Kasumi-1 (cell line): ENCODE results near the gene TMEM164.

Experiments
- DNase-seq, 2 experiments: peaks; one replicate each; lab custom pipeline; 2025; lab: John Stamatoyannopoulos, UW

TMEM164 gene

GRCh38 chrX:110210417-110211139, 207.7 kb downstream of the TMEM164 start:
- DNase-seq = no peak

GRCh38 chrX:110211340-110211739, 208.4 kb downstream of the TMEM164 start:
- no peak for DNase-seq

GRCh38 chrX:110212299-110212698, 209.4 kb downstream of the TMEM164 start:
- DNase-seq = peak in 1 of 2 experiments; percentile 3

DNA sequence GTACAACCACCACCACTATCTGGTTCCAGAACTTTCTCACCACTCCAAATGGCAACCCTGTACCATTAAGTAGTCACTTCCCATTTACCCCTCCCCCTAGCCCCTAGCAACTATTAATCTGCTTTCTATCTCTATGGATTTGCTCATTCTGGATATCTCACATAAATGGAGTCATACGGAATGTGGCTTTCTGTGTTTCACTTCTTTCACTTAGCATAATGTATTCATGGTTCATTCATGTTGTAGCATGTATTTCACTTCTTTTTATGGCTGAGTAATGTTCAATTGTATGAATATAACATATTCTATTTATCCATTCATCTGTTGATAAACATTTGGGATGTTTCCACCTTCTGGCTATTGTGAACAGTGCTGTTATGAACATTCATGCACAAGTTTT, 210.3 kb downstream of the TMEM164 start:
- DNase-seq = no peak

- no peak for DNase-seq
Observed at GRCh38 chrX:110214684-110215083, 211.8 kb downstream of the TMEM164 start.

- DNase-seq = no peak
Observed at GRCh38 chrX:110215411-110215810, 212.5 kb downstream of the TMEM164 start.

GRCh38 chrX:110216027-110216426, 213.1 kb downstream of the TMEM164 start:
- DNase-seq = no peak

DNA sequence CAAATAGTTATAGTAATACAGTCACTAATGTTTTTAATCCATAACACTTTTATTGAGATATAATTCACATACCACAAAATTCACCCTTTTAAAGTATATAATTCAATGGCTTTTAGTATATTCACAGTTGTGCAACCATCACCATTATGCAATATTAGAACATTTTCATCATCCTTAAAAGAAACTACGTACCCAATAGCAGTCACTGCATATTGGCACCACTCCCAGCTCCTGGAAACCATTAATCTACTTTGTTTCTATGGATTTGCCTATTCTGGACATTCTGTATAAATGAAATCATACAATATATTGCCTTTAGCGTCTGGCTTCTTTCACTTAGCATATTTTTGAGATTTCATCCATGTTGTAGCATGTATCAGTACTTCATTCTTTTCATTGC, 215.7 kb downstream of the TMEM164 start:
- no peak for DNase-seq

DNA sequence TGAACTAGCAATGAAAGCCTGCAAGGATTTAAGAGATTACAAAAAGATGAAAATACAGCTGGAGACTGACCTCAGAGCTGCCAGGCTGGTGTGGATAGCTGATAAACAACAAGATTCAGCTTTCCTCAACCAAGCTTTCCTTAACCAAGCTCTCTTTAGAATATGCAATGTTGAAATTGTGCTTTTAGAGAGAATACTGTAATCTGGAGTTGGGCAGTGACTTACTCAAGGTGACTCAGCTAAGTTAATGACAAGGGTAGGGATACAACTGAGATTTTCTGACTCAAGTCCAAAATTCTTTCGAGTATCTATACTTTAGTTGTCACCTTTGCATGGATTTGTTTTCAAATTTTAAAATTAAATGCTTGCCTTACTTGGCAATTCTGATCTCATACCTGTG, 217.0 kb downstream of the TMEM164 start:
- no peak for DNase-seq

GRCh38 chrX:110222497-110223257, 219.8 kb downstream of the TMEM164 start:
- no peak for DNase-seq

- DNase-seq = no peak
Observed at GRCh38 chrX:110224926-110225617, 222.2 kb downstream of the TMEM164 start.

GRCh38 chrX:110226931-110227330, 224.0 kb downstream of the TMEM164 start:
- no peak for DNase-seq
